Ovary (tissue), 9 donors: ENCODE measurements around the gene IGFBP7. TPM values are rescaled to one million over a fixed set of nuclear protein-coding genes. Genes with fewer than 3 reads are reported as not detected.

Source experiments
- DNase-seq, 5 donors: peaks; one replicate each; pipeline ENCODE4 v3.0.0-alpha.2; 2019 to 2020
- H3K27ac ChIP-seq, 2 donors: fragments of 200-600 bp; one replicate each; pipeline versions ENCODE4 v1.5.1 to v1.8.0; 2019 to 2022
- H3K27me3 ChIP-seq: fragments of 200-600 bp; one replicate; pipeline ENCODE4 v1.8.0; 2022
- H3K36me3 ChIP-seq: fragments of 200-600 bp; sonication (generic); one replicate; pipeline ENCODE4 v1.5.1; 2019
- H3K4me1 ChIP-seq: one replicate; pipeline ENCODE4 v1.8.1; 2013; ENCODE audit warnings: mild to moderate bottlenecking, moderate library complexity; ENCODE audit not compliant: insufficient read depth
- H3K4me3 ChIP-seq: fragments of 200-600 bp; sonication (generic); one replicate; pipeline ENCODE4 v1.5.1; 2017
- H3K9me3 ChIP-seq, 2 donors: fragments of 200-600 bp in 1 of 2; sonication (generic) in 1 of 2; one replicate each; pipeline versions ENCODE4 v1.5.1 to v1.8.1; 2013 to 2019; ENCODE audit warnings: mild to moderate bottlenecking in 1 of 2, moderate library complexity in 1 of 2
- EP300 ChIP-seq: sonication (generic); formaldehyde crosslinking; IDR thresholded peaks from one replicate; pipeline ENCODE4 v1.6.1; 2017; ENCODE audit warnings: antibody characterized with exemption
- POLR2A ChIP-seq: fragments of 450-650 bp; IDR thresholded peaks from one replicate; pipeline ENCODE4 v1.6.1; 2017; ENCODE audit warnings: antibody characterized with exemption, mild to moderate bottlenecking, moderate library complexity
- WGBS, 3 donors: extraction: QIAGEN DNeasy Blood & Tissue Kit in 1 of 3; methylation state at CpG; one replicate each; pipeline versions ENCODE4 v1.1.5 to v1.1.7; 2013 to 2017; 5-methylcytosine and 5-hydroxymethylcytosine counted together
- intact Hi-C, 4 donors: fragments of 100-400 bp; cut with DNase I; formaldehyde crosslinking; loops; one replicate each; pipeline versions ENCODE4 v1.11.0 to v1.15.1; 2022 to 2023
- polyA plus RNA-seq, 2 donors: library from polyadenylated mRNA; stranded (reverse); fragments of 200-250 nt in 1 of 2; fragments of 350-450 nt in 1 of 2; fragmentation: Illumina TruSeq in 1 of 2; extraction: RNeasy Lipid Tissue Mini Kit (QIAGEN cat#74804) in 1 of 2; gene quantifications; one replicate each; pipeline ENCODE4 v1.2.3, GENCODE V29; 2013 to 2014
- total RNA-seq, 7 donors: library from RNA; depleted of rRNA in 2 of 7; stranded (reverse); fragments of >200 nt in 2 of 7; fragmentation: NEBNext Ultra II Directional in 3 of 7; extraction: Animal tissue kit (Norgen Biotek cat#: 25700) in 3 of 7; gene quantifications; one replicate each; pipeline versions ENCODE4 v1.1.0 to v1.2.4, GENCODE V29; 2016 to 2023
- TF ChIP-seq, protein P1 (sequence below), 3 donors: fragments of 450-650 bp in 2 of 3; fragments of 200-600 bp in 1 of 3; IDR thresholded peaks; one replicate each; pipeline versions ENCODE4 v1.5.1 to v1.8.0; 2016 to 2022; ENCODE audit warnings: antibody characterized with exemption in 3 of 3, mild to moderate bottlenecking in 1 of 3
- donor health status: DM: no; HTN: no; CAD: no; lungs with moderate emphysema.
- donor health status: DM: no; HTN: no; CAD: no.
- donor health status: Bipolar disorder and iron deficiency.
- donor health status: DM: yes; HTN: yes; CAD: no.
- donor health status: DM: no; HTN: no; CAD: no.
- donor health status: DM: yes; HTN: yes; CAD: no.

IGFBP7 gene
- total and polyA plus RNA-seq, 9 donors, result 96.8 to 4,468 (median 359) TPM

DNA sequence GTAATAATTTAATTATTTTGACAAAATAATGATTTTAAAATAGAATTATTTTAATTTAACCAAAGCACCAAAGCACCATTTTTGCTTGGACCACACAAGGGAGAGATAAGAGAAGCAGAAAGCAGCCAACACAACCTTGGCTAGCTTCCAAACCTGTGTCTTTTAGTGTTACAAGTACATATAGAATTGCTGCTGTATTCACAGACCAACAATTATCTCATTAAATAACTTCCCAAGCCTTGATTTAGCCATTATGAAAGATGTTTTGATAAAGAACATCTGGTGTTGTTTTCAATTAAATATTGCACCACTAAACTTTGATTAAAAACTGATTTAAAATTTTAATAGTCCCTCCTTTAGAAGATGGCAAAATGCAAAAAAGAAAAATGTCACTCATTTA, 14.0 kb upstream of the IGFBP7 start:
- Histone ChIP-seq H3K27me3 (no peaks in the 10 kb centered on the region), H3K4me3 (no peak overlapping the region), H3K4me1 (no peaks in the 10 kb centered on the region), H3K36me3 (no peaks in the 10 kb centered on the region), H3K9me3 (no peaks in the 10 kb centered on the region), H3K27ac (no peak overlapping the region)
- intact Hi-C loops, result no loop called here
- DNase-seq, result no peak
- TF ChIP-seq POLR2A (no peak), EP300 (no peak)
- TF ChIP-seq, protein P1, sequence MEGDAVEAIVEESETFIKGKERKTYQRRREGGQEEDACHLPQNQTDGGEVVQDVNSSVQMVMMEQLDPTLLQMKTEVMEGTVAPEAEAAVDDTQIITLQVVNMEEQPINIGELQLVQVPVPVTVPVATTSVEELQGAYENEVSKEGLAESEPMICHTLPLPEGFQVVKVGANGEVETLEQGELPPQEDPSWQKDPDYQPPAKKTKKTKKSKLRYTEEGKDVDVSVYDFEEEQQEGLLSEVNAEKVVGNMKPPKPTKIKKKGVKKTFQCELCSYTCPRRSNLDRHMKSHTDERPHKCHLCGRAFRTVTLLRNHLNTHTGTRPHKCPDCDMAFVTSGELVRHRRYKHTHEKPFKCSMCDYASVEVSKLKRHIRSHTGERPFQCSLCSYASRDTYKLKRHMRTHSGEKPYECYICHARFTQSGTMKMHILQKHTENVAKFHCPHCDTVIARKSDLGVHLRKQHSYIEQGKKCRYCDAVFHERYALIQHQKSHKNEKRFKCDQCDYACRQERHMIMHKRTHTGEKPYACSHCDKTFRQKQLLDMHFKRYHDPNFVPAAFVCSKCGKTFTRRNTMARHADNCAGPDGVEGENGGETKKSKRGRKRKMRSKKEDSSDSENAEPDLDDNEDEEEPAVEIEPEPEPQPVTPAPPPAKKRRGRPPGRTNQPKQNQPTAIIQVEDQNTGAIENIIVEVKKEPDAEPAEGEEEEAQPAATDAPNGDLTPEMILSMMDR (IDR thresholded peaks at IDR 0.05), result no peak

DNA sequence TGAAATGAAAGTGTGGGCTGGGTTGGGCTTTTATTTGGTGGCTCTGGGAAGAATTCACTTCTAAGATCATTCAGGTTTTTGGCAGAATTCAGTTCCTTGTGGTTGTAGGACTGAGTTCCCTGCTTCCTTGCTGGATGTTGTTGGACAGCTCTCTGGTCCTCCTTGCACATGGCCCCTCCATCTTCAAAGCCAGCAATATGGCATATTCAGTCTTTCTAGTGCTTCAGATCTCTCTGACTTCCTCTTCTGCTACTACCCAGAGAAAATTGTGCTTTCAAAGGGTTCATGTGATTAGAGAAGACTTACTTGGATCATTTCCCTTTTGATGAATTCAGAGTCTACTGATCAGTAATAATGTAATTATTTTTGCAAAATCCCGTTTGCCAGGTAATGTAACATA, 12.8 kb upstream of the IGFBP7 start:
- WGBS, 3 donors, result 74 to 84% (median 82%) methylated on average over 1 of the region's 1 CpG
- no peaks in the 10 kb centered on the region for H3K4me1 ChIP-seq
- no peaks in the 10 kb centered on the region for H3K27me3 ChIP-seq
- H3K9me3 ChIP-seq, result no peaks in the 10 kb centered on the region
- no peaks in the 10 kb centered on the region for H3K36me3 ChIP-seq
- no peak overlapping the region for H3K4me3 ChIP-seq
- no peak for DNase-seq
- H3K27ac ChIP-seq, result no peak overlapping the region
- TF ChIP-seq POLR2A, result no peak
- TF ChIP-seq, protein P1 (IDR thresholded peaks at IDR 0.05), result no peak
- no peak for TF ChIP-seq EP300
- intact Hi-C loops, result no loop called here

DNA sequence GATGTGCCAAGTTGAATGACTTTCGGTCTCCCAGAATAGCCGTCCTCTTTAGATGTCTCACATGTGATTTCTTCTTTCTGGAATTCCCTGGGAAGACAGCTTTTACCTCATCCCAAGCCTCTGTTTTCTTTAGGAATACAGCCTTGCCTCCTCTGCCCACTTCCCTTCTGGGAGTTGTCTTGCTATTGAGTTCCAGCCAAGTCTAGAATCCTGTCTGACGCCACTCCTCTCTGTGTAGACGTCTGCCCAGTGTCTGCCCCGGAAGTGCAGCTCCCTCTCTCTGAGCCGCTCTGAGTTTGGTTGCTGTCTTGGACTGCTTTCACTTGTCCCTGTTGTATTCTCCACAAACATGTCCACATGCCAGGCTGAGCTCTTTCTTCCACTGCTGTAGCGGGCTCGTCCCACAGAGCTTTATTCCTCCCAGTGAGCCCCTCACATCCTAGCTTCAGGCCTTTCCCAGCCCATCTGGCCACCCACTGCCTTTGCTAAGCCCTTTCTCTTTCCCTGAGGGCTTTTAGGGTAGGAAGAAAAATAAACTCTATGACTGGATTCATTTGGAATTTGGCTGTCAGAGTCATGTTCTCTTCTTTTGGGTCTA, 9.0 kb upstream of the IGFBP7 start:
- H3K36me3 ChIP-seq, result no peaks in the 10 kb centered on the region
- no peaks in the 10 kb centered on the region for H3K9me3 ChIP-seq
- intact Hi-C loops, result loop anchor here in 2 of 4 donors (10.0 kb wide), 1 partner anchor 74 kb away; no protein-coding TSS in a partner anchor
- TF ChIP-seq EP300, result no peak
- no peak for TF ChIP-seq POLR2A
- TF ChIP-seq, protein P1 (IDR thresholded peaks at IDR 0.05), result no peak
- H3K4me1 ChIP-seq, result no peaks in the 10 kb centered on the region
- peak; percentile 67 to 78 (median 73) for DNase-seq
- H3K27ac ChIP-seq, result peak overlapping the region; percentile 71 to 87
- 4 to 6% (median 5%) methylated on average over 8 of the region's 8 CpGs for WGBS, 3 donors
- no peaks in the 10 kb centered on the region for H3K27me3 ChIP-seq
- H3K4me3 ChIP-seq, result peak overlapping the region; percentile 31

DNA sequence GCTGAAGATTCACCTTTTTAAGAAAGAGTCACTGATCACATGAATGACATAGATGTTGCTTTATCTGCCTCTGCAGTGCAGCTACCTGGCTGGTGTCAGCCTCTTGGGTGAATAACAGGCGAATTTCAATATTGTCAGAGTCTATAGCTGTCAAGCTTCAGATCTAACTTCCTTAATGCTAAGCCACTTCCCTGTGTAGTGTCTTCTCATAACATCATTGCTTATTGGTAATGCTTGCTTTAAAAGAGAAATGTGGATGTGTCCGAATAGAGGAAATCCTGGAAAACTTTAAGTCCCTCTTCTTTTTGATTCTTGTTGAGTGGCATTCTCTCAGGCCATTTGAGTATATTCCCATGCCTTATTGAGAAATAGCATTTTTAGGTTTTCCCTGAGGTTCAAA, 7.3 kb upstream of the IGFBP7 start:
- Histone ChIP-seq H3K9me3 (no peaks in the 10 kb centered on the region), H3K36me3 (no peaks in the 10 kb centered on the region), H3K4me1 (no peaks in the 10 kb centered on the region), H3K27ac (no peak overlapping the region), H3K27me3 (no peaks in the 10 kb centered on the region), H3K4me3 (no peak overlapping the region)
- no peak for DNase-seq
- WGBS, 3 donors, result 90 to 93% (median 92%) methylated on average over 2 of the region's 2 CpGs
- TF ChIP-seq EP300, result no peak
- TF ChIP-seq, protein P1 (IDR thresholded peaks at IDR 0.05), result no peak
- TF ChIP-seq POLR2A, result no peak
- intact Hi-C loops, result loop anchor here in 2 of 4 donors (10.0 kb wide), 1 partner anchor 73 kb away; no protein-coding TSS in a partner anchor
